ENCODE measurements around the gene TRPM1.

DNA sequence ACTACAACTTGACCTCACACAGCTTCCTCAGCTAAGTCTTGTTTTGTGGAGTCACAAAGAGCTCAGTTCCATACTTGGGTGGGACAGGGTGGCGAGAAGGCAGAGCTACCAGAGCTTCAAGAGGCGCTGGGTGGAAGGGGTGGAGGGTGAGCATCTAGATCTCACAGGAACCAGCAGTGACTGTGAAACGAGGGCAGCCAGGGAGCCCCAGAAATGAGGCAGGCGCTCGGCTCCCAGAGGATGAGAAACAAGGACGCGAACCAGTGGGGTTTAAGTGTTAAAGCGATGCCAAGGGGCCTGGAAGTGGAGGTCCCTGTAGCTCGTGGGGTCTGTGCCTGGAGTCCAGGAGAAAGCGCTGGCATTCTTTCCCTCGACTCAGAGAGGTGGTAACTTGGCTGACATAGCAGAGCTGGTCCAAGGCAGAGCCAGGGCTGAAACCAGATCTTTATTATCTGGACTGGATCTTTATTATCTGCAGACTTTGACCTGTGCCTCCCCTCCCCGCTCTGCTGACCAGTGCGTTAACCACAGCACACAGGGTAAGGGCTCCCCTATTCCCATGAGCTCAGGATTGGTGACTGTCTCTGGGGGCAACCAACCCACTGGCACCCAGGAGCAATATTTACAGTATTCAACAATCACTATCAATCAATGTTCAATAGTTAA, 26.2 kb upstream of the TRPM1 start:
- TF ChIP-seq ZNF274 (IDR thresholded peaks at IDR 0.05; ENCODE audit: low read depth, low read length) (no peak), YY1 (IDR thresholded peaks at IDR 0.05; ENCODE audit: insufficient read depth, insufficient read length) (no peak), SUZ12 (IDR thresholded peaks at IDR 0.05; ENCODE audit: extremely low read depth, insufficient read depth, insufficient read length) (no peak)
